ENCODE results near the gene DNAJC28.

Gene DNAJC28

DNA sequence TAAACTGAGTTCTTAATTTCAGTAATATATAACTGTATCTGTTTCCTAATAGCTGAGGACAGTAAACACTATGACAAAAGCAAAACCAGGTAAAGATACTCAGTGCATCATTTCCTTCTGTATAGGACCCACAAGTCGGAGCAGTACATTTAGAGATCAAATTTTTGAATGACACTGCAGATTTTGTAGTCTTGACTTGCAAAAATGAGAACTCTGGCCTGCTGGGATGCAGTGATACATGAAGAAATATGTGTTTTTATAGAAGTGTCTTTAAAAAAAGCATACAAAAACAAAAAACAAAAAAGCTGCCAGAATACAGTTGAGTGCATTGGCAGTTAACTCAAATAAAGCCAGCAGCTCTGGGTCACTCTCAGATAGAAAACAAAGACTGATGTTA lies 31.4 kb upstream of the DNAJC28 start:
- no peak overlapping the region for H3K27ac ChIP-seq (ENCODE audit: insufficient read depth in 1 of 2, low read depth in 1 of 2, low read length in 2 of 2, poor library complexity in 1 of 2, severe bottlenecking in 2 of 2)
- POLR2A ChIA-PET: no interaction called here
- no peaks in the 10 kb centered on the region for H3K4me1 ChIP-seq (ENCODE audit: control extremely low read depth in 1 of 4, control insufficient read depth in 4 of 4, insufficient read depth in 4 of 4, low read length in 3 of 4)
- H3K4me3 ChIP-seq (ENCODE audit: control insufficient read depth in 1 of 7, extremely low read depth in 1 of 7, insufficient read depth in 4 of 7, low read depth in 2 of 7, low read length in 6 of 7): no peak overlapping the region
- H3K9me3 ChIP-seq (ENCODE audit: control extremely low read depth in 1 of 5, control insufficient read depth in 4 of 5, insufficient read depth in 2 of 5, low read depth in 1 of 5, low read length in 4 of 5): no peaks in the 10 kb centered on the region
- H3K36me3 ChIP-seq (ENCODE audit: control insufficient read depth in 4 of 4, insufficient read depth in 4 of 4, low read length in 3 of 4): peaks cover 26 to 60% (median 44%) of the 10 kb centered on the region in 4 experiments
- DNase-seq: peak in 2 of 3 donors; percentile 19 to 30
- H3K27me3 ChIP-seq (replicated peaks in 2 of 5; ENCODE audit: control insufficient read depth in 4 of 5, insufficient read depth in 5 of 5, low read length in 4 of 5): no peaks in the 10 kb centered on the region
- no CpG with 5 or more reads among the region's 1 CpG for WGBS (ENCODE audit: insufficient coverage)
- CTCF ChIA-PET: no interaction called here

DNA sequence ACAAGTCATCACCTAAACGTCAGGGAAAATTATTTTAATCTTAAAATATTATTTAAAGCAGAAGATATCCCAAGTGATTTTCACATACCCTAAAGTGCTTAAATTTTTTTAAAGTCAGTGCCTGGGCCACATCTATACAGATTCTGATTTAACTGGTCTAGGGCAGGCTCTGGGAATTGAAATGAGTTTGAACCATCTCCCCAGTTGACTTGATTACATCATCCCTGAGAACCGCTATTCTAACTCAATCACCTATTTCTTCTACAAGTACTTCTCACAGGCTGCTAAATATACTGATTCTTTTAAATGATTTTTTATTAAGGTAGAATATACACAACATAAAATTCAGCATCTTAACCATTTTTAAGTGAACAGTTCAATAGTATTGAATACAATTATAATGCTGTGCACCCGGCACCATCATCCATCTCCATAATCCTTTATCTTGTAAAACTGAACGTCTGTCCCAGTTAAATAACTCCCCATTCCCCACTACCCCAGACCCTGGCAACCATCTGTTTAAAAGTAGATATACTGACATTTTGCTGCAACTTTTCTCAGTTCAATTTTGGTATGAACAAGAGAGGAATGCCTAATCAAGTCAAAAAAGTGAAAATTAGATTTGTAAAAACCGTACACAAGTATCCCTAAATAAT lies 30.9 kb upstream of the DNAJC28 start:
- ChIA-PET POLR2A (no interaction called here), CTCF (no interaction called here)
- DNase-seq: no peak
- Histone ChIP-seq H3K4me3 (ENCODE audit: control insufficient read depth in 1 of 7, extremely low read depth in 1 of 7, insufficient read depth in 4 of 7, low read depth in 2 of 7, low read length in 6 of 7) (no peak overlapping the region), H3K27me3 (replicated peaks in 2 of 5; ENCODE audit: control insufficient read depth in 4 of 5, insufficient read depth in 5 of 5, low read length in 4 of 5) (no peaks in the 10 kb centered on the region), H3K27ac (ENCODE audit: insufficient read depth in 1 of 2, low read depth in 1 of 2, low read length in 2 of 2, poor library complexity in 1 of 2, severe bottlenecking in 2 of 2) (no peak overlapping the region), H3K4me1 (ENCODE audit: control extremely low read depth in 1 of 4, control insufficient read depth in 4 of 4, insufficient read depth in 4 of 4, low read length in 3 of 4) (no peaks in the 10 kb centered on the region), H3K36me3 (ENCODE audit: control insufficient read depth in 4 of 4, insufficient read depth in 4 of 4, low read length in 3 of 4) (peaks cover 31 to 60% (median 43%) of the 10 kb centered on the region in 4 experiments), H3K9me3 (ENCODE audit: control extremely low read depth in 1 of 5, control insufficient read depth in 4 of 5, insufficient read depth in 2 of 5, low read depth in 1 of 5, low read length in 4 of 5) (no peaks in the 10 kb centered on the region)
- WGBS (ENCODE audit: insufficient coverage): no CpG with 5 or more reads among the region's 5 CpGs

DNA sequence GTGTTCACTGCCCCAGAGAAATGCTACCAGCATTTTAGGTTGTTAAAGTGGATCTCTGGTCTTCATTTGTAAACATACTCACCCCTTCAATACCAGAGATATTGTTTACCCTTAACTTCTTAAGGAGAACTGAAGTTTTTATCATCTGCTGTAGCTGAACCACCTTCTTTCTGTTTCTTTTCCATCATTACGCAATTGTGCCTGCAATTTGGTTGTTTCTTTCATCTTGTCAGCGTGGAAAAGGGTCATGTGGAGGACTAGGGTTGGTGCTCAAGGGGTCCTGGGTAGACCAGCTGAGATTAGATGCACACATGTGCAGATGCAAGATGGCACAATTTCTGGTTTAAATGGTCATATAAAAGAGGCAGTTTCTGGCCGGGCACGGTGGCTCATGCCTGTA lies 27.4 kb upstream of the DNAJC28 start:
- H3K4me1 ChIP-seq (ENCODE audit: control extremely low read depth in 1 of 4, control insufficient read depth in 4 of 4, insufficient read depth in 4 of 4, low read length in 3 of 4): no peaks in the 10 kb centered on the region
- no peak for DNase-seq
- no peak overlapping the region for H3K4me3 ChIP-seq (ENCODE audit: control insufficient read depth in 1 of 7, extremely low read depth in 1 of 7, insufficient read depth in 4 of 7, low read depth in 2 of 7, low read length in 6 of 7)
- 100% methylated on average over 2 of the region's 4 CpGs for WGBS (ENCODE audit: insufficient coverage)
- H3K27me3 ChIP-seq (replicated peaks in 2 of 5; ENCODE audit: control insufficient read depth in 4 of 5, insufficient read depth in 5 of 5, low read length in 4 of 5): no peaks in the 10 kb centered on the region
- H3K9me3 ChIP-seq (ENCODE audit: control extremely low read depth in 1 of 5, control insufficient read depth in 4 of 5, insufficient read depth in 2 of 5, low read depth in 1 of 5, low read length in 4 of 5): no peaks in the 10 kb centered on the region
- ChIA-PET POLR2A (no interaction called here), CTCF (interaction anchor here (0.5 kb wide), 1 partner anchor 31 kb away, joined by 3 read pairs; no protein-coding TSS in a partner anchor)
- H3K27ac ChIP-seq (ENCODE audit: insufficient read depth in 1 of 2, low read depth in 1 of 2, low read length in 2 of 2, poor library complexity in 1 of 2, severe bottlenecking in 2 of 2): no peak overlapping the region
- H3K36me3 ChIP-seq (ENCODE audit: control insufficient read depth in 4 of 4, insufficient read depth in 4 of 4, low read length in 3 of 4): peaks cover 39 to 65% (median 51%) of the 10 kb centered on the region in 4 experiments

DNA sequence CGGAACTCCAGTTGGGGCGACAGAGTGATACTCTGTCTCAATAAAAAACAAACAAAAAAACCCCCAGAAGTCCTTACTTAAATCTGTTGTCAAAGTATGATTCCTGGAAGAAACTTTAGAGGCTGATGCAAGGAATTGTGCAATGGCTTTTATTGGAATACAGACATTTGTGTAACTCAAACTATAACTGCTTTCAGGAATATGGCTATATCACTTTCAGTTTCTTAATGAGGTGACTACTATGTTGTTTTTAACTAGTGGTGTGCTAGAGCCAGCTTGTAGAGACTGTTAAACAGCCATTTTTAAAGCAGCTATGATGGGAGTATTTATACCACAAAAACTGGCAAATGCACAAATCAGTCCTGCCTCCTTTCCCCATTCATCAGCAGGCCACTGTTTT lies 22.7 kb upstream of the DNAJC28 start:
- H3K4me3 ChIP-seq (ENCODE audit: control insufficient read depth in 1 of 7, extremely low read depth in 1 of 7, insufficient read depth in 4 of 7, low read depth in 2 of 7, low read length in 6 of 7): no peak overlapping the region
- ChIA-PET POLR2A (no interaction called here), CTCF (interaction anchor here (1.1 to 1.6 kb wide), 2 partner anchors 34 to 91 kb away, joined by 4 to 5 read pairs; partner anchors contain the start of gene TMEM50B)

DNA sequence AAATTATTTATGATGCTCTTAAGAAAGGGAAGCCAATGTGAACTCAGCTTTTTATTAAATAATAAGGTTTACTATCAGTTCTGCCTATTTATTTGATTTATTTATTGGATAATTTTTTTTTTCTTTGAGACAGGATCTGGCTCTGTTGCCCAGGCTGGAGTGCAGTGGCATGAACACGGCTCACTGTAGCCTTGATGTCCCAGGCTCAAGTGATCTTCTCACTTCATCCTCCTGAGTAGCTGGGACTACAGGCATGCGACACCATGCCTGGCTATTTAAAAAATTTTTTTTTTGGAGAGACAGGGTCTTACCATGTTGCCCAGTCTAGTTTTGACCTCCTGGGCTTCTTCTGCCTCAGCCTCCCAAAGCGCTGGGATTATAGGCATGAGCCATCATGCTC lies 21.0 kb upstream of the DNAJC28 start:
- Histone ChIP-seq H3K27ac (ENCODE audit: insufficient read depth in 1 of 2, low read depth in 1 of 2, low read length in 2 of 2, poor library complexity in 1 of 2, severe bottlenecking in 2 of 2) (no peak overlapping the region), H3K27me3 (replicated peaks in 2 of 5; ENCODE audit: control insufficient read depth in 4 of 5, insufficient read depth in 5 of 5, low read length in 4 of 5) (no peaks in the 10 kb centered on the region), H3K4me1 (ENCODE audit: control extremely low read depth in 1 of 4, control insufficient read depth in 4 of 4, insufficient read depth in 4 of 4, low read length in 3 of 4) (no peaks in the 10 kb centered on the region), H3K9me3 (ENCODE audit: control extremely low read depth in 1 of 5, control insufficient read depth in 4 of 5, insufficient read depth in 2 of 5, low read depth in 1 of 5, low read length in 4 of 5) (no peaks in the 10 kb centered on the region), H3K4me3 (ENCODE audit: control insufficient read depth in 1 of 7, extremely low read depth in 1 of 7, insufficient read depth in 4 of 7, low read depth in 2 of 7, low read length in 6 of 7) (no peak overlapping the region), H3K36me3 (ENCODE audit: control insufficient read depth in 4 of 4, insufficient read depth in 4 of 4, low read length in 3 of 4) (peaks cover 37 to 89% (median 63%) of the 10 kb centered on the region in 4 experiments)
- CTCF ChIA-PET: interaction anchor here (0.6 to 1.9 kb wide), 3 partner anchors 11 to 251 kb away, joined by 3 to 4 read pairs (median 3); no protein-coding TSS in a partner anchor
- POLR2A ChIA-PET: interaction anchor here (1.2 kb wide), 1 partner anchor 43 kb away, joined by 4 read pairs; no protein-coding TSS in a partner anchor
- 94% methylated on average over 3 of the region's 3 CpGs for WGBS (ENCODE audit: insufficient coverage)
- no peak for DNase-seq

More for the DNA sequence above, 22.7 kb upstream of the DNAJC28 start:
- no peaks in the 10 kb centered on the region for H3K9me3 ChIP-seq (ENCODE audit: control extremely low read depth in 1 of 5, control insufficient read depth in 4 of 5, insufficient read depth in 2 of 5, low read depth in 1 of 5, low read length in 4 of 5)
- H3K27ac ChIP-seq (ENCODE audit: insufficient read depth in 1 of 2, low read depth in 1 of 2, low read length in 2 of 2, poor library complexity in 1 of 2, severe bottlenecking in 2 of 2): no peak overlapping the region
- peaks cover 44 to 90% (median 64%) of the 10 kb centered on the region in 4 experiments for H3K36me3 ChIP-seq (ENCODE audit: control insufficient read depth in 4 of 4, insufficient read depth in 4 of 4, low read length in 3 of 4)
- no peak for DNase-seq
- H3K4me1 ChIP-seq (ENCODE audit: control extremely low read depth in 1 of 4, control insufficient read depth in 4 of 4, insufficient read depth in 4 of 4, low read length in 3 of 4): no peaks in the 10 kb centered on the region
- no peaks in the 10 kb centered on the region for H3K27me3 ChIP-seq (replicated peaks in 2 of 5; ENCODE audit: control insufficient read depth in 4 of 5, insufficient read depth in 5 of 5, low read length in 4 of 5)
- WGBS (ENCODE audit: insufficient coverage): no CpG with 5 or more reads among the region's 2 CpGs

DNA sequence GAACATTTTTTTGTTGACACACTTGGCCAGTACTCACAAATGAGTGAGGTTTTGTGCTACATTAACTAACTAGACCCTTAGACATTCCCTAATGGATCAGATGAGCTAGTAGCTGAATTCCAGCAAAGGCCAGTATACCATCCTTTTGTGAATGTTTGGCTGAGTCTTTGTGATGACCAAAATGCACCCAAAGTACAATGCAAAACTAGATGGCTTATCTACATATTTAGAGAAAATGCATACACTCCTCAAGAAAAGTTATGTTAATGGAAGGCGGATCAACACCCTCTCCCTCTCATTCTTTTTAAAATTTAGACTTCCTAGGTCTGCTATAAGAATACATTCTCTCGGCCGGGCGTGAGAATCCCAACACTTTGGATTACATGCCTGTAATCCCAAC lies 20.1 kb upstream of the DNAJC28 start:
- H3K27ac ChIP-seq (ENCODE audit: insufficient read depth in 1 of 2, low read depth in 1 of 2, low read length in 2 of 2, poor library complexity in 1 of 2, severe bottlenecking in 2 of 2): no peak overlapping the region
- H3K9me3 ChIP-seq (ENCODE audit: control extremely low read depth in 1 of 5, control insufficient read depth in 4 of 5, insufficient read depth in 2 of 5, low read depth in 1 of 5, low read length in 4 of 5): no peaks in the 10 kb centered on the region
- CTCF ChIA-PET: no interaction called here
- H3K36me3 ChIP-seq (ENCODE audit: control insufficient read depth in 4 of 4, insufficient read depth in 4 of 4, low read length in 3 of 4): peaks cover 31 to 88% (median 63%) of the 10 kb centered on the region in 4 experiments
- no peak overlapping the region for H3K4me3 ChIP-seq (ENCODE audit: control insufficient read depth in 1 of 7, extremely low read depth in 1 of 7, insufficient read depth in 4 of 7, low read depth in 2 of 7, low read length in 6 of 7)
- DNase-seq: no peak
- no peaks in the 10 kb centered on the region for H3K27me3 ChIP-seq (replicated peaks in 2 of 5; ENCODE audit: control insufficient read depth in 4 of 5, insufficient read depth in 5 of 5, low read length in 4 of 5)
- WGBS (ENCODE audit: insufficient coverage): 100% methylated on average over 2 of the region's 4 CpGs
- POLR2A ChIA-PET: no interaction called here
- no peaks in the 10 kb centered on the region for H3K4me1 ChIP-seq (ENCODE audit: control extremely low read depth in 1 of 4, control insufficient read depth in 4 of 4, insufficient read depth in 4 of 4, low read length in 3 of 4)

DNA sequence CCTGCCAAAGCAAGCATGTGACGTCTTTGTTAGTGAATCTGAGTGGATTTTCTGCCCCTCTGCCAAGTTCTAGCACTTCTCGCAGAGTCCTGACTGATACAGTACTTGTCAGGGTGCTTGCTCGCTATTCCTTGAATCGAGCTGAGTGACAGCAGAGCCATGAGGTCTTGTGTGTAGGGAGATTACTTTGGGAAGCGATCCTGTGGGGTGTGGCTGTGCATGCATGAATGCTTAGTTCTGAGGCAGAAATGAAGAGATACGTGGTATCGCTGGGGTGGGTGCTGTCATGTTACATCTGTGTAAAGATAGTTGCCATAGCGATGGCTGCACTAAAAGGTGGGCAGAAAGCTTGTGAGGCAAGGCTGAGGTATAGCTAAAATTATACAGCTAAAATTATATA lies 19.3 kb upstream of the DNAJC28 start:
- POLR2A ChIA-PET: no interaction called here
- no peaks in the 10 kb centered on the region for H3K4me1 ChIP-seq (ENCODE audit: control extremely low read depth in 1 of 4, control insufficient read depth in 4 of 4, insufficient read depth in 4 of 4, low read length in 3 of 4)
- H3K4me3 ChIP-seq (ENCODE audit: control insufficient read depth in 1 of 7, extremely low read depth in 1 of 7, insufficient read depth in 4 of 7, low read depth in 2 of 7, low read length in 6 of 7): no peak overlapping the region
- H3K27ac ChIP-seq (ENCODE audit: insufficient read depth in 1 of 2, low read depth in 1 of 2, low read length in 2 of 2, poor library complexity in 1 of 2, severe bottlenecking in 2 of 2): no peak overlapping the region
- peaks cover 29 to 87% (median 59%) of the 10 kb centered on the region in 4 experiments for H3K36me3 ChIP-seq (ENCODE audit: control insufficient read depth in 4 of 4, insufficient read depth in 4 of 4, low read length in 3 of 4)
- no peaks in the 10 kb centered on the region for H3K9me3 ChIP-seq (ENCODE audit: control extremely low read depth in 1 of 5, control insufficient read depth in 4 of 5, insufficient read depth in 2 of 5, low read depth in 1 of 5, low read length in 4 of 5)
- 96% methylated on average over 4 of the region's 8 CpGs for WGBS (ENCODE audit: insufficient coverage)
- no peaks in the 10 kb centered on the region for H3K27me3 ChIP-seq (replicated peaks in 2 of 5; ENCODE audit: control insufficient read depth in 4 of 5, insufficient read depth in 5 of 5, low read length in 4 of 5)
- CTCF ChIA-PET: no interaction called here
- DNase-seq: no peak

All from common myeloid progenitor, CD34-positive (primary cell).